ENCODE data around the gene TNFRSF21.
A peak's percentile ranks its signal among the peaks of the same experiment; 100 is the strongest.

The TNFRSF21 gene

DNA sequence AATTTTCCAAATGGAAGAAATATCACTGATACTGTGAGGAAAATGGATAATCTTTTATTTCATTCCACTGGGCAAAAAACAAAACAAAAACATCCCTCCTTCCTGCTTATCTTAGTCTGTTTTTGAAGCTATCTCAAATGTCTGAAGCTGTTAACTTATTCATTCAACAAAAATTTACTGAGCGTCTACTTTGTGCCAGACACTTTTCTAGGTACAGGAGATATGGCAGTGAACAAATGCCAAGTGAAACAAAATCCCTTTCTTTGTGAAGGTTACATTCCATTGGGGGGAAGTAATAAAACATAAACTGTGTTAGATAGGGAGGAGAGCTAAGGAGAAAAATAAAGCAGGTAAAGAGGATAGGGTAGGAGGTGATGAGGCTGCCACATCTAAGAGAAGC, 47.5 kb downstream of the TNFRSF21 start:
- Histone ChIP-seq H3K4me1 (peaks cover 14% of the 10 kb centered on the region), H3K9me3 (no peaks in the 10 kb centered on the region), H3K27me3 (ENCODE audit: low read depth) (no peaks in the 10 kb centered on the region), H3K4me3 (no peak overlapping the region), H3K36me3 (replicated peaks) (no peaks in the 10 kb centered on the region)
- in situ Hi-C loops (cut with MboI; ENCODE audit: low sequenced_read_pairs) = no loop called here
- no peak for DNase-seq (ENCODE audit: low spot score in 2 of 2)

- Histone ChIP-seq H3K9me3 (no peaks in the 10 kb centered on the region), H3K4me3 (no peak overlapping the region), H3K4me1 (peaks cover 21% of the 10 kb centered on the region), H3K36me3 (replicated peaks) (no peaks in the 10 kb centered on the region), H3K27me3 (ENCODE audit: low read depth) (no peaks in the 10 kb centered on the region)
- DNase-seq (ENCODE audit: low spot score in 2 of 2) = no peak
- in situ Hi-C loops (cut with MboI; ENCODE audit: low sequenced_read_pairs) = no loop called here
These were observed 48.5 kb downstream of the TNFRSF21 start for GRCh38 chr6:47261191-47261590.

GRCh38 chr6:47260021-47260420, 49.7 kb downstream of the TNFRSF21 start:
- in situ Hi-C loops (cut with MboI; ENCODE audit: low sequenced_read_pairs) = no loop called here
- Histone ChIP-seq H3K27me3 (ENCODE audit: low read depth) (no peaks in the 10 kb centered on the region), H3K4me1 (peaks cover 25% of the 10 kb centered on the region), H3K36me3 (replicated peaks) (no peaks in the 10 kb centered on the region), H3K4me3 (no peak overlapping the region), H3K9me3 (no peaks in the 10 kb centered on the region)
- DNase-seq (ENCODE audit: low spot score in 2 of 2) = no peak

- Histone ChIP-seq H3K4me1 (peaks cover 25% of the 10 kb centered on the region), H3K4me3 (no peak overlapping the region), H3K36me3 (replicated peaks) (no peaks in the 10 kb centered on the region), H3K27me3 (ENCODE audit: low read depth) (no peaks in the 10 kb centered on the region), H3K9me3 (no peaks in the 10 kb centered on the region)
- DNase-seq (ENCODE audit: low spot score in 2 of 2) = peak in 1 of 2 experiments; percentile 23
- in situ Hi-C loops (cut with MboI; ENCODE audit: low sequenced_read_pairs) = no loop called here
These were observed 50.9 kb downstream of the TNFRSF21 start for GRCh38 chr6:47258724-47259347.

DNA sequence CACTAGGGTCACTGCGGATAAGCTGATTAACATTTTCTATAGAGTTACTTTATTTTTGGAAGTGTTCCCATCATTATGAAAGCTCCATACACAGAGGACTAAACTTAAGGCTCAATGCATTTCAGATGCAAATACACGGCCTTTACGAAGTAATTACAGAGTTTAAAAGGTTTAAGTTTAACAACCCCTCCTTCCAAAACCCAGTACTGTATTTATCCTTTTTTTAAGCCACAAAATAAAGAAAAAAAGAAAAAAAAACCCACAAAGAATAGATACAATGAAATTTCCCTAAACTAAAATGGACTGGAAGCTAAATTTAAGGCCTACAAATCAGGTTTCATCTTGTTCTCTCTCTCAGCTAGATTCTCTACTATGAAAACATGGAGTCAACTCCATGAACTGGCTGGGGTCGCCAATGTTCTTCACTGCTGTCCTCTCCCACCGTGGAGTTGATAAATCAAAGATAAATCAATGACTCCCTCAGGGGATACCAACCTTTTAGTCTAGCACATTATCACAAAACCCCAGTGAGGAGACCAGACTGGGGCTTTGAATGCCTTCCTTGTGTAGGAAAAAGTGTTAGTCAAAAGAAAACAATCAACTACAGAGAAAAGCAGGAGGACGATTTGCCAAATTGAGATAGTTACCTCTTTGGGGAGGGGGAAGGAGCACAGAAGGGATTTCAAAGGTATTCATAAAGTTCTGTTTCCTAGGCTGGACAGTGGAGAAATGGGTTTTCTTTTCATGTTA, 52.5 kb downstream of the TNFRSF21 start:
- H3K36me3 ChIP-seq (replicated peaks) = no peaks in the 10 kb centered on the region
- peak; percentile 57 to 97 for DNase-seq (ENCODE audit: low spot score in 2 of 2)
- peaks cover 25% of the 10 kb centered on the region for H3K4me1 ChIP-seq
- H3K4me3 ChIP-seq = no peak overlapping the region
- in situ Hi-C loops (cut with MboI; ENCODE audit: low sequenced_read_pairs) = no loop called here
- no peaks in the 10 kb centered on the region for H3K27me3 ChIP-seq (ENCODE audit: low read depth)
- no peaks in the 10 kb centered on the region for H3K9me3 ChIP-seq

DNA sequence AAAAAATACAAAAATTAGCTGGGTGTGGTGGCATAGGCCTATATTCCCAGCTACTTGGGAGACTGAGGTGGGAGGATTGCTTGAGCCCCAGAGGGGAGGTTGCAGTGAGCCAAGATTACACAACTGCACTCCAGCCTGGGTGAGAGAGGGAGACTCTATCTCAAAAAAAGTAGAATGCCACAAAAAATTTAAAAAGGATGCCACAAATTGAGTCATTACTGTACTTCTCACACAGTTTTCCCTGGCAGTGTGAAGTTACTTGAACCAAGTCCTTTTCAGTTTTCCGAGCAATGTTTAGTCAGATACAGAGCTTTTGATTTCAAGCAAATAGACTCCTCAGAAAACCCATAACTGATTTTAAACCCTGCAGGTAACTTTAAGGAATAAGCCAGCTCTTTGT, 53.3 kb downstream of the TNFRSF21 start:
- no peaks in the 10 kb centered on the region for H3K36me3 ChIP-seq (replicated peaks)
- H3K27me3 ChIP-seq (ENCODE audit: low read depth) = no peaks in the 10 kb centered on the region
- in situ Hi-C loops (cut with MboI; ENCODE audit: low sequenced_read_pairs) = no loop called here
- no peak overlapping the region for H3K4me3 ChIP-seq
- H3K9me3 ChIP-seq = no peaks in the 10 kb centered on the region
- no peak for DNase-seq (ENCODE audit: low spot score in 2 of 2)
- peaks cover 25% of the 10 kb centered on the region for H3K4me1 ChIP-seq

GRCh38 chr6:47254906-47255305, 54.8 kb downstream of the TNFRSF21 start:
- Histone ChIP-seq H3K9me3 (no peaks in the 10 kb centered on the region), H3K4me3 (no peak overlapping the region), H3K4me1 (peaks cover 25% of the 10 kb centered on the region), H3K36me3 (replicated peaks) (no peaks in the 10 kb centered on the region), H3K27me3 (ENCODE audit: low read depth) (no peaks in the 10 kb centered on the region)
- in situ Hi-C loops (cut with MboI; ENCODE audit: low sequenced_read_pairs) = no loop called here
- DNase-seq (ENCODE audit: low spot score in 2 of 2) = no peak

DNA sequence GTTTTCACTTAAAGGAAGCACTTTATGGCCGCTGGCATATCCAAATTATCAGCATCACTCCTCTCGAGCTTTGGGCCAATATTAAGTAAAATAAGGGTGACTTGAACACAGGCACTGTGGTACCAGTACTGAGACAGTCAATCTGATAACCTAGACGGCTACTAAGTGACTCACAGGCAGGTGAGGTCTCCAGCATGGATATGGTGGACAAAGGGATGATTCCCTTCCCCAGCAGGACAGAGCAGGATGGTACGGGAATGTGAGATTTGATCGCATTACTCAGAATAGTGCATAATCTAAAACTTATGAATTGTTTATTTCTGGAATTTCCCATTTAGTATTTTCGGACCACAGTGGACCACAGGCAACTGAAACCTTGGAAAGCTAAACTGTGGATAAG, 55.7 kb downstream of the TNFRSF21 start:
- no peak overlapping the region for H3K4me3 ChIP-seq
- no peaks in the 10 kb centered on the region for H3K36me3 ChIP-seq (replicated peaks)
- no peaks in the 10 kb centered on the region for H3K9me3 ChIP-seq
- H3K4me1 ChIP-seq = peaks cover 25% of the 10 kb centered on the region
- in situ Hi-C loops (cut with MboI; ENCODE audit: low sequenced_read_pairs) = no loop called here
- H3K27me3 ChIP-seq (ENCODE audit: low read depth) = no peaks in the 10 kb centered on the region
- no peak for DNase-seq (ENCODE audit: low spot score in 2 of 2)

DNA sequence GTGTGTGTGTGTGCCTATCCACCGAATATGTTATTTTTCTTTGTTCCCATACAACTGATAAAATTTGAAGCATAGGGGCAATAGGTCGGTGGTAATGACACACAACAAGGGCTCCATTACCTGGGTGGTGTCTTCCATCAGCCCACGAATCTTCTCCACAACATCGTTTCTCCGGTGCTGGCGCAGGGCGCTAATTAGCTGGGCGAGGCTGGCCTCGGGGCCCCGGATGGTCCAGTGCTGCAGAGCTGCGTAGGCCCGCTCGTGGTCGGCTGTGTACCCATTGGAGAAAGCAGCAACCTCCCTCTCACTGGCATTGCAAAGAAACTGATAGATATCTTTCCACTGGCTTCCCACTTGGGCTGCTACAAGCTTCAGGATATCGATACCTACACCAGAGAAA, 56.6 kb downstream of the TNFRSF21 start:
- Histone ChIP-seq H3K36me3 (replicated peaks) (no peaks in the 10 kb centered on the region), H3K9me3 (no peaks in the 10 kb centered on the region), H3K27me3 (ENCODE audit: low read depth) (no peaks in the 10 kb centered on the region), H3K4me3 (no peak overlapping the region), H3K4me1 (peaks cover 18% of the 10 kb centered on the region)
- in situ Hi-C loops (cut with MboI; ENCODE audit: low sequenced_read_pairs) = no loop called here
- DNase-seq (ENCODE audit: low spot score in 2 of 2) = no peak

- Histone ChIP-seq H3K9me3 (no peaks in the 10 kb centered on the region), H3K27me3 (ENCODE audit: low read depth) (no peaks in the 10 kb centered on the region), H3K4me3 (no peak overlapping the region), H3K4me1 (peaks cover 15% of the 10 kb centered on the region), H3K36me3 (replicated peaks) (no peaks in the 10 kb centered on the region)
- in situ Hi-C loops (cut with MboI; ENCODE audit: low sequenced_read_pairs) = no loop called here
- DNase-seq (ENCODE audit: low spot score in 2 of 2) = no peak
These were observed 57.1 kb downstream of the TNFRSF21 start for GRCh38 chr6:47252633-47253032.

DNA sequence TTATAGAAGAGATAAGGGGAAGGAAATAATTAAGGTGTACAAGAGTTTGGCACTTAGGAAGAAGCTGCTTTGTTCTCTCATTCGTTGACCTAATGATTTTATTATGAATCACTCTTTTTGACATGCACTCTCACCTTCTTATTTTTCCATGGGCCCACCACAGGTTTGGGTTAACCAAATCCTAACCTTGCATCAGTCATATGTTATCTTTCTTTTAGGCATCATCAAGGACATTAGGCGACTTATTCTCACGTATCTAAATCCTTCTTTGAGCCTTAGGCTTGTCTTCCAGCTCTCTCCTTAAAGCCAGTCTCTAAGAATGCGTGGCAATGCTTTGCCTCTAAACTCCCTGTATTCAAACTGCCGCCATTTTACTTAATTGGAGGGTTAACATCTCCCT, 58.3 kb downstream of the TNFRSF21 start:
- H3K4me3 ChIP-seq = no peak overlapping the region
- no peaks in the 10 kb centered on the region for H3K36me3 ChIP-seq (replicated peaks)
- in situ Hi-C loops (cut with MboI; ENCODE audit: low sequenced_read_pairs) = no loop called here
- H3K9me3 ChIP-seq = no peaks in the 10 kb centered on the region
- H3K27me3 ChIP-seq (ENCODE audit: low read depth) = no peaks in the 10 kb centered on the region
- peaks cover 14% of the 10 kb centered on the region for H3K4me1 ChIP-seq
- DNase-seq (ENCODE audit: low spot score in 2 of 2) = no peak

GRCh38 chr6:47250302-47250701, 59.4 kb downstream of the TNFRSF21 start:
- H3K4me3 ChIP-seq = no peak overlapping the region
- H3K4me1 ChIP-seq = peaks cover 8% of the 10 kb centered on the region
- no peaks in the 10 kb centered on the region for H3K9me3 ChIP-seq
- H3K36me3 ChIP-seq (replicated peaks) = no peaks in the 10 kb centered on the region
- DNase-seq (ENCODE audit: low spot score in 2 of 2) = no peak
- no peaks in the 10 kb centered on the region for H3K27me3 ChIP-seq (ENCODE audit: low read depth)
- in situ Hi-C loops (cut with MboI; ENCODE audit: low sequenced_read_pairs) = no loop called here

DNA sequence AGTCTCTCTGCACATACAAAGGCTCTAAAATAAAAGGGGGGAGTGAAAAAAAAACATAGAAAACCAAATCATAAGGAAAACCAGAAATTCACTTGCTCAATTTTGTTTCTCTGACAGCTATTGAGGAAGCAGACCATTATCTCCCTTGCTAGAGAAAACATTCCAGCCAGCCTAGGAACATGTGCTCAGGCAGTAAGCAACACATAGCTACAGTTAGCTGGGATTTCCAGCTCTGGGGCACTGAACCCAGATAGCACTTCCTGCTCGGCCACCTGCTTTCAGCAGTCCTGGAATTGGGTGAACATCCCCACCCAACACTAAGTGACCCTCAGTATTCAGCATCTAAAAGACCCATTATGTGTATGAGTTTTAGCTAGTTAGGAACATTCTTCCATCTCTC, 61.3 kb downstream of the TNFRSF21 start:
- Histone ChIP-seq H3K27me3 (ENCODE audit: low read depth) (no peaks in the 10 kb centered on the region), H3K9me3 (no peaks in the 10 kb centered on the region), H3K4me3 (no peak overlapping the region), H3K4me1 (peaks cover 8% of the 10 kb centered on the region), H3K36me3 (replicated peaks) (no peaks in the 10 kb centered on the region)
- DNase-seq (ENCODE audit: low spot score in 2 of 2) = no peak
- in situ Hi-C loops (cut with MboI; ENCODE audit: low sequenced_read_pairs) = no loop called here

DNA sequence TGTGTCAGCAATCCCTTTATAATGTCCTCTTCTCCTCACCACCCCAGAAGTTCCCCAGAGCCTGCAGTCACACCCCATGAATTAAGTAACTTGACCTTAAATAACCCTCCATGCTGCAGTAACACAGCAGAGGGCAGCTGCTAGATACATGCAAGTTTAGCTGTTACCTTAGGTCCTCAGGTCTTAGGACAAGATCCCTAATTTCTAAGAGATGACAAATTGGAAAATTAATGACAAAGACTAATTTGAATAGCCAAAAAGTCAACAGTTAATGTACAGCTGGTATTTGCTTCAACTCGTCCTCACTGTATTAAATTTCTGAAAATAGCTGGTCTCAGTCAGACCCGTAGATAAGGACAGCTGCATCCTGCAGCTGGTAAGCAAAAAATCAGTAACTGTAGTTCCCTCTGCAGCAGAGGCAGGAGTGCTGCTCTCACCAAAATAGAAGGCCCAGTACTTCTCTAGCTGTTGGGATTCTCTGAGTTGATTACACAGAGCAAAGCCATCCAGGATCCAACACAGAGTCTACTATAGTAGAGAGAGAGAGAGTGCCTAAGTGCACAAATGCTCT, 62.4 kb downstream of the TNFRSF21 start:
- peak in 1 of 2 experiments; percentile 17 for DNase-seq (ENCODE audit: low spot score in 2 of 2)
- Histone ChIP-seq H3K4me3 (no peak overlapping the region), H3K4me1 (peaks cover 12% of the 10 kb centered on the region), H3K9me3 (no peaks in the 10 kb centered on the region), H3K27me3 (ENCODE audit: low read depth) (no peaks in the 10 kb centered on the region), H3K36me3 (replicated peaks) (no peaks in the 10 kb centered on the region)
- in situ Hi-C loops (cut with MboI; ENCODE audit: low sequenced_read_pairs) = no loop called here

Data from HAP-1 (cell line).